WTC11 (cell line): ENCODE measurements around the gene IQCE. TPM values are rescaled to one million over a fixed set of nuclear protein-coding genes. Genes with fewer than 3 reads are reported as not detected.

Experiments
- ATAC-seq: fragments of 200-7000 bp; cut with Tn5 transposase; 2 replicates; pipeline ENCODE4 v1.10.0; 2021; ENCODE audit warnings: mild to moderate bottlenecking, moderate library complexity
- CTCF ChIA-PET: fragments of 300-600 bp; sonication (Branson Sonifier 250); formaldehyde crosslinking; loops from one replicate; lab custom pipeline; 2021; ENCODE audit warnings: antibody characterized with exemption; lab: Charles Lee
- POLR2A ChIA-PET: fragments of 350-600 bp; sonication (Branson Sonifier 250); formaldehyde crosslinking; loops from one replicate; lab custom pipeline; 2021; ENCODE audit warnings: antibody characterized with exemption; lab: Charles Lee
- DNase-seq: peaks from one replicate; pipeline ENCODE4 v3.0.0; 2021; ENCODE audit warnings: low spot score
- H3K27ac Mint-ChIP-seq: 2 replicates; pipeline ENCODE4 v1.8.0; 2021; ENCODE audit warnings: mixed read lengths
- H3K27me3 Mint-ChIP-seq: 2 replicates; pipeline ENCODE4 v1.8.0; 2021; ENCODE audit warnings: low read depth, mild to moderate bottlenecking, moderate library complexity, mixed read lengths
- H3K36me3 Mint-ChIP-seq: 2 replicates; pipeline ENCODE4 v1.8.0; 2021; ENCODE audit warnings: mixed read lengths
- H3K4me1 Mint-ChIP-seq: 2 replicates; pipeline ENCODE4 v1.8.0; 2022; ENCODE audit warnings: mixed read lengths
- H3K4me3 Mint-ChIP-seq: 2 replicates; pipeline ENCODE4 v1.8.0; 2021; ENCODE audit warnings: mild to moderate bottlenecking, moderate library complexity, mixed read lengths
- H3K9me3 Mint-ChIP-seq: 2 replicates; pipeline ENCODE4 v1.8.0; 2021; ENCODE audit warnings: mixed read lengths
- ETV6 ChIP-seq: sonication (generic); formaldehyde crosslinking; IDR thresholded peaks from 2 replicates; pipeline ENCODE4 v1.8.1; 2022; ENCODE audit warnings: mild to moderate bottlenecking, missing genetic modification reagents
- FOXK1 ChIP-seq: sonication (generic); formaldehyde crosslinking; IDR thresholded peaks from 2 replicates; pipeline ENCODE4 v1.8.0; 2022; ENCODE audit warnings: mild to moderate bottlenecking, moderate library complexity, missing genetic modification reagents
- GTF2I ChIP-seq: fragments of 250-450 bp; sonication (Bioruptor Pico); conservative IDR thresholded peaks from 2 replicates; pipeline ENCODE4 v1.4.0; 2021; ENCODE audit warnings: mild to moderate bottlenecking
- JAZF1 ChIP-seq: fragments of 250-450 bp; sonication (Bioruptor Pico); IDR thresholded peaks from 2 replicates; pipeline ENCODE4 v1.9.0; 2021; ENCODE audit warnings: moderate library complexity, mild to moderate bottlenecking, inconsistent platforms
- MXD4 ChIP-seq: fragments of 250-450 bp; sonication (Bioruptor Pico); IDR thresholded peaks from 2 replicates; pipeline ENCODE4 v1.8.0; 2021; ENCODE audit warnings: mild to moderate bottlenecking, moderate library complexity, borderline replicate concordance
- NFATC4 ChIP-seq: fragments of 250-450 bp; sonication (Bioruptor Pico); IDR thresholded peaks from 2 replicates; pipeline ENCODE4 v1.9.0; 2021; ENCODE audit warnings: mild to moderate bottlenecking
- NR3C1 ChIP-seq: sonication (generic); formaldehyde crosslinking; conservative IDR thresholded peaks from 2 replicates; pipeline ENCODE4 v1.8.1; 2023; ENCODE audit warnings: low read depth, mild to moderate bottlenecking, missing genetic modification reagents
- RELA ChIP-seq: sonication (generic); formaldehyde crosslinking; IDR thresholded peaks from 2 replicates; pipeline ENCODE4 v1.8.1; 2022; ENCODE audit warnings: missing genetic modification reagents, mild to moderate bottlenecking, borderline replicate concordance
- RORB ChIP-seq: fragments of 250-450 bp; sonication (Bioruptor Pico); IDR thresholded peaks from 2 replicates; pipeline ENCODE4 v1.9.0; 2021; ENCODE audit warnings: mild to moderate bottlenecking
- TCF7 ChIP-seq: sonication (generic); formaldehyde crosslinking; IDR thresholded peaks from 2 replicates; pipeline ENCODE4 v1.8.0; 2022; ENCODE audit warnings: mild to moderate bottlenecking, low read depth, missing genetic modification reagents, moderate library complexity
- ZBTB21 ChIP-seq: sonication (generic); formaldehyde crosslinking; IDR thresholded peaks from 2 replicates; pipeline ENCODE4 v1.8.1; 2023; ENCODE audit warnings: mild to moderate bottlenecking, missing genetic modification reagents, borderline replicate concordance
- ZNF232 ChIP-seq: sonication (generic); formaldehyde crosslinking; IDR thresholded peaks from 2 replicates; pipeline ENCODE4 v1.8.0; 2022; ENCODE audit warnings: mild to moderate bottlenecking, missing genetic modification reagents
- ZNF671 ChIP-seq: fragments of 250-450 bp; sonication (Bioruptor Pico); IDR thresholded peaks from 2 replicates; pipeline ENCODE4 v1.8.0; 2021; ENCODE audit warnings: mild to moderate bottlenecking
- total RNA-seq: library from RNA; stranded (reverse); gene quantifications from 3 replicates; pipeline ENCODE4 v1.2.3, GENCODE V29; 2021
- TF ChIP-seq, protein P1 (sequence below): sonication (generic); formaldehyde crosslinking; IDR thresholded peaks from 2 replicates; pipeline ENCODE4 v1.8.0; 2022; ENCODE audit warnings: mild to moderate bottlenecking, missing genetic modification reagents
- TF ChIP-seq, protein P2 (sequence below): sonication (generic); formaldehyde crosslinking; IDR thresholded peaks from 2 replicates; pipeline ENCODE4 v1.8.1; 2023; ENCODE audit warnings: mild to moderate bottlenecking, missing genetic modification reagents, borderline replicate concordance
- TF ChIP-seq, protein P3 (sequence below): fragments of 250-450 bp; sonication (Bioruptor Pico); IDR thresholded peaks from 2 replicates; pipeline ENCODE4 v1.9.0; 2021; ENCODE audit warnings: moderate library complexity, mild to moderate bottlenecking, inconsistent platforms, borderline replicate concordance
- TF ChIP-seq, protein P4 (sequence below): fragments of 200-600 bp; IDR thresholded peaks from 2 replicates; pipeline ENCODE4 v1.8.0; 2022; ENCODE audit warnings: antibody characterized with exemption

Gene IQCE
- total RNA-seq, 1 experiment from 2014 or later = 4.4 TPM

DNA sequence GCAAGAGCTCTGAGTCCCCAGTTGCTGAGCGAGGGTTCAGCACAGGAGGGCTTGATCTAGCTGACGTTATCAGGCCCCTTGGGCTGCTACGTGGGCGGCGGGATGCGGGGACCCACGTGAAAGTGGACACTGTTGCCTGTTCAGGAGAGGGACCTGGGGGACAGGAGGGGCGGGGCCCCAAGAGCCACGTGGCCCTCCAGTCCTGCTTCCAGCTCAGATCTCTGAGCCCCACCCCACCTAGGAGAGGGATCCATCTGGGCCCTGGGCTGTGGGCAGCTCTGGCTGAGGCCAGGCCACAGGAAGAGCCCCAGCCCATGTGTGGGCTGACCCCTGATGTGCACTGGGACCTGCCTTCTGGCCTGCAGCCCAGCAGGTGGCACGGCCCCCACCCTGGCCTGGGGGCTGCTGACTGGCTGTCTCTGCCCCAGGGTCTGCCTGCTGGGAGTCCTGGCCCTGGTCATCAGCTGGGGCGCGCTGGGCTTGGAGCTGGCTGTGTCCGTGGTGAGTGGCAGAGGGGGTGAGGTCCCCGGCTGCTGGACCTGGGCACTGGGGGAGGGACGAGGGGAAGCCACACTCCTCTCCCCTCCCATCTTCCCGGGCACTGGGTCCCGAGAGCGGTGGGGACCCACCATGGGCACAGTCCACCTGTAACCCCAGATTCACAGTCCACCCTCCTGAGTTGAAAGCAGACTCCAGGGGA, 90.5 kb downstream of the IQCE start:
- DNase-seq = no peak
- Mint-ChIP-seq H3K27me3 (no peaks in the 10 kb centered on the region), H3K36me3 (peaks cover 18% of the 10 kb centered on the region), H3K9me3 (no peaks in the 10 kb centered on the region), H3K4me3 (no peak overlapping the region), H3K27ac (no peak overlapping the region), H3K4me1 (peaks cover 19% of the 10 kb centered on the region)
- ChIA-PET CTCF (interaction anchor here (0.5 kb wide), 1 partner anchor 705 kb away, joined by 5 read pairs; no protein-coding TSS in a partner anchor), POLR2A (no interaction called here)
- TF ChIP-seq RORB (CRISPR knock-in tag) (no peak), ZNF671 (CRISPR knock-in tag) (no peak), MXD4 (CRISPR knock-in tag) (no peak), NR3C1 (CRISPR knock-in tag) (no peak), RELA (no peak), NFATC4 (no peak), ETV6 (CRISPR knock-in tag) (no peak)
- TF ChIP-seq, protein P1, sequence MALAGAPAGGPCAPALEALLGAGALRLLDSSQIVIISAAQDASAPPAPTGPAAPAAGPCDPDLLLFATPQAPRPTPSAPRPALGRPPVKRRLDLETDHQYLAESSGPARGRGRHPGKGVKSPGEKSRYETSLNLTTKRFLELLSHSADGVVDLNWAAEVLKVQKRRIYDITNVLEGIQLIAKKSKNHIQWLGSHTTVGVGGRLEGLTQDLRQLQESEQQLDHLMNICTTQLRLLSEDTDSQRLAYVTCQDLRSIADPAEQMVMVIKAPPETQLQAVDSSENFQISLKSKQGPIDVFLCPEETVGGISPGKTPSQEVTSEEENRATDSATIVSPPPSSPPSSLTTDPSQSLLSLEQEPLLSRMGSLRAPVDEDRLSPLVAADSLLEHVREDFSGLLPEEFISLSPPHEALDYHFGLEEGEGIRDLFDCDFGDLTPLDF (CRISPR knock-in tag) = no peak
- ATAC-seq = no peak

DNA sequence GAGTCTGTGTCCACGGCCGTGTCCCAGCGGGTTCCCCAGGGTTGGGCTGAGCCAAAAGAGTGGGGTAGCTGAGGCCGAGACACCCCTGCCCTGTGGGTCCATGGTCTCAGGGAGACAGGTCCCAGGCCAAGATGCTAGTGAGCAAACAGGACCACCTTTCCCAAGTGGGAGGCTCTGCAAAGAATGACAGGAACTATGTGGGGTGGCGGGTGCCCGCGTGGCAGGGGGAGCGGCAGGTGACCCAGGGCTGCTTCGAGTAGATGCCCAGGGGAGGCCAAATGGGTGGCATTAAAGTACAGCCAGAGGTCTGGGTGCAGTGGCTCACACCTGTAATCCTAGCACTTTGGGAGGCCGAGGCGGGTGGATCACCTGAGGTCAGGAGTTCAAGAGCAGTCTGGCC, 91.2 kb downstream of the IQCE start:
- Mint-ChIP-seq H3K27me3 (no peaks in the 10 kb centered on the region), H3K4me3 (no peak overlapping the region), H3K4me1 (peaks cover 12% of the 10 kb centered on the region), H3K36me3 (peaks cover 18% of the 10 kb centered on the region), H3K9me3 (no peaks in the 10 kb centered on the region), H3K27ac (no peak overlapping the region)
- POLR2A ChIA-PET = no interaction called here
- no peak for TF ChIP-seq ZNF232 (CRISPR knock-in tag)
- TF ChIP-seq JAZF1 (CRISPR knock-in tag) = no peak
- TF ChIP-seq, protein P2, sequence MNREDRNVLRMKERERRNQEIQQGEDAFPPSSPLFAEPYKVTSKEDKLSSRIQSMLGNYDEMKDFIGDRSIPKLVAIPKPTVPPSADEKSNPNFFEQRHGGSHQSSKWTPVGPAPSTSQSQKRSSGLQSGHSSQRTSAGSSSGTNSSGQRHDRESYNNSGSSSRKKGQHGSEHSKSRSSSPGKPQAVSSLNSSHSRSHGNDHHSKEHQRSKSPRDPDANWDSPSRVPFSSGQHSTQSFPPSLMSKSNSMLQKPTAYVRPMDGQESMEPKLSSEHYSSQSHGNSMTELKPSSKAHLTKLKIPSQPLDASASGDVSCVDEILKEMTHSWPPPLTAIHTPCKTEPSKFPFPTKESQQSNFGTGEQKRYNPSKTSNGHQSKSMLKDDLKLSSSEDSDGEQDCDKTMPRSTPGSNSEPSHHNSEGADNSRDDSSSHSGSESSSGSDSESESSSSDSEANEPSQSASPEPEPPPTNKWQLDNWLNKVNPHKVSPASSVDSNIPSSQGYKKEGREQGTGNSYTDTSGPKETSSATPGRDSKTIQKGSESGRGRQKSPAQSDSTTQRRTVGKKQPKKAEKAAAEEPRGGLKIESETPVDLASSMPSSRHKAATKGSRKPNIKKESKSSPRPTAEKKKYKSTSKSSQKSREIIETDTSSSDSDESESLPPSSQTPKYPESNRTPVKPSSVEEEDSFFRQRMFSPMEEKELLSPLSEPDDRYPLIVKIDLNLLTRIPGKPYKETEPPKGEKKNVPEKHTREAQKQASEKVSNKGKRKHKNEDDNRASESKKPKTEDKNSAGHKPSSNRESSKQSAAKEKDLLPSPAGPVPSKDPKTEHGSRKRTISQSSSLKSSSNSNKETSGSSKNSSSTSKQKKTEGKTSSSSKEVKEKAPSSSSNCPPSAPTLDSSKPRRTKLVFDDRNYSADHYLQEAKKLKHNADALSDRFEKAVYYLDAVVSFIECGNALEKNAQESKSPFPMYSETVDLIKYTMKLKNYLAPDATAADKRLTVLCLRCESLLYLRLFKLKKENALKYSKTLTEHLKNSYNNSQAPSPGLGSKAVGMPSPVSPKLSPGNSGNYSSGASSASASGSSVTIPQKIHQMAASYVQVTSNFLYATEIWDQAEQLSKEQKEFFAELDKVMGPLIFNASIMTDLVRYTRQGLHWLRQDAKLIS (CRISPR knock-in tag) = no peak
- no peak for TF ChIP-seq FOXK1
- no peak for TF ChIP-seq ZBTB21 (CRISPR knock-in tag)
- TF ChIP-seq, protein P3, sequence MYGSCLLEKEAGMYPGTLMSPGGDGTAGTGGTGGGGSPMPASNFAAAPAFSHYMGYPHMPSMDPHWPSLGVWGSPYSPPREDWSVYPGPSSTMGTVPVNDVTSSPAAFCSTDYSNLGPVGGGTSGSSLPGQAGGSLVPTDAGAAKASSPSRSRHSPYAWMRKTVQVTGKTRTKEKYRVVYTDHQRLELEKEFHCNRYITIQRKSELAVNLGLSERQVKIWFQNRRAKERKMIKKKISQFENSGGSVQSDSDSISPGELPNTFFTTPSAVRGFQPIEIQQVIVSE (CRISPR knock-in tag) = no peak
- TF ChIP-seq, protein P1 (CRISPR knock-in tag) = no peak
- no peak for TF ChIP-seq GTF2I (CRISPR knock-in tag)
- TF ChIP-seq TCF7 (CRISPR knock-in tag) = no peak
- TF ChIP-seq, protein P4, sequence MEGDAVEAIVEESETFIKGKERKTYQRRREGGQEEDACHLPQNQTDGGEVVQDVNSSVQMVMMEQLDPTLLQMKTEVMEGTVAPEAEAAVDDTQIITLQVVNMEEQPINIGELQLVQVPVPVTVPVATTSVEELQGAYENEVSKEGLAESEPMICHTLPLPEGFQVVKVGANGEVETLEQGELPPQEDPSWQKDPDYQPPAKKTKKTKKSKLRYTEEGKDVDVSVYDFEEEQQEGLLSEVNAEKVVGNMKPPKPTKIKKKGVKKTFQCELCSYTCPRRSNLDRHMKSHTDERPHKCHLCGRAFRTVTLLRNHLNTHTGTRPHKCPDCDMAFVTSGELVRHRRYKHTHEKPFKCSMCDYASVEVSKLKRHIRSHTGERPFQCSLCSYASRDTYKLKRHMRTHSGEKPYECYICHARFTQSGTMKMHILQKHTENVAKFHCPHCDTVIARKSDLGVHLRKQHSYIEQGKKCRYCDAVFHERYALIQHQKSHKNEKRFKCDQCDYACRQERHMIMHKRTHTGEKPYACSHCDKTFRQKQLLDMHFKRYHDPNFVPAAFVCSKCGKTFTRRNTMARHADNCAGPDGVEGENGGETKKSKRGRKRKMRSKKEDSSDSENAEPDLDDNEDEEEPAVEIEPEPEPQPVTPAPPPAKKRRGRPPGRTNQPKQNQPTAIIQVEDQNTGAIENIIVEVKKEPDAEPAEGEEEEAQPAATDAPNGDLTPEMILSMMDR = no peak
- DNase-seq (no peak), ATAC-seq (no peak)
- CTCF ChIA-PET = interaction anchor here (0.9 to 2.1 kb wide), 3 partner anchors 12 to 82 kb away, joined by 3 to 9 read pairs (median 4); no protein-coding TSS in a partner anchor
